DND-41 (cell line): Measurements from ENCODE around the gene SYNDIG1.

Source experiments
- EZH2 ChIP-seq: IDR thresholded peaks from 3 replicates; pipeline ENCODE4 v1.6.1; 2012; ENCODE audit warnings: borderline replicate concordance, low read depth, mild to moderate bottlenecking, moderate library complexity, low read length, inconsistent platforms; ENCODE audit not compliant: severe bottlenecking
- TF ChIP-seq, protein P1 (sequence below): IDR thresholded peaks from 2 replicates; pipeline ENCODE4 v1.5.1; 2012; ENCODE audit warnings: borderline replicate concordance, low read length, moderate library complexity, mild to moderate bottlenecking; ENCODE audit not compliant: poor library complexity, severe bottlenecking; ENCODE audit errors: extremely low read depth

DNA sequence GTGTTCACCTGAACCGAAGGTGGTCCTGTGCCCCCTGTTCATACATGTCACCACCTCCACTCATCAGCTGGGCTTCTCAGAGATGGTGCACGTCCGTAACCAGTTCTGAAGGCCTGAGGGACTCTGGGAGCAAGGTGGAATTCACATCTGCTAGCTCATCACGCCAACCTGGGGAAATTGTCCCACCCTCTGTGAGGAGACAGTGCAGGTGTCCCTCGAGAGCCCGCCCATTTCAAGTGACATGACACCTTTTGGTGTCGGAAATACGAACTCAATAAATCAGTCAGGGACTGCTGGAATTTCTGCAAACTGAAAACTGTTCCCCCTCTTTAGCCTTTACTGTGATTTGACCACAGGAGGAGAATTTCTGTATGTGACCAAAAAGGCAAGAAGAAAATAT is 99.4 kb downstream of the SYNDIG1 start:
- TF ChIP-seq, protein P1, sequence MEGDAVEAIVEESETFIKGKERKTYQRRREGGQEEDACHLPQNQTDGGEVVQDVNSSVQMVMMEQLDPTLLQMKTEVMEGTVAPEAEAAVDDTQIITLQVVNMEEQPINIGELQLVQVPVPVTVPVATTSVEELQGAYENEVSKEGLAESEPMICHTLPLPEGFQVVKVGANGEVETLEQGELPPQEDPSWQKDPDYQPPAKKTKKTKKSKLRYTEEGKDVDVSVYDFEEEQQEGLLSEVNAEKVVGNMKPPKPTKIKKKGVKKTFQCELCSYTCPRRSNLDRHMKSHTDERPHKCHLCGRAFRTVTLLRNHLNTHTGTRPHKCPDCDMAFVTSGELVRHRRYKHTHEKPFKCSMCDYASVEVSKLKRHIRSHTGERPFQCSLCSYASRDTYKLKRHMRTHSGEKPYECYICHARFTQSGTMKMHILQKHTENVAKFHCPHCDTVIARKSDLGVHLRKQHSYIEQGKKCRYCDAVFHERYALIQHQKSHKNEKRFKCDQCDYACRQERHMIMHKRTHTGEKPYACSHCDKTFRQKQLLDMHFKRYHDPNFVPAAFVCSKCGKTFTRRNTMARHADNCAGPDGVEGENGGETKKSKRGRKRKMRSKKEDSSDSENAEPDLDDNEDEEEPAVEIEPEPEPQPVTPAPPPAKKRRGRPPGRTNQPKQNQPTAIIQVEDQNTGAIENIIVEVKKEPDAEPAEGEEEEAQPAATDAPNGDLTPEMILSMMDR: no peak
- TF ChIP-seq EZH2: no peak
